HG03066 (cell line): ENCODE results near the gene CTNNBL1.
"Not testable (repeated sequence)": the region's sequence is repeated elsewhere in the genome, so short reads cannot be mapped to it uniquely, and the experiment has no call there.

Source experiments
- ATAC-seq: cut with Tn5 transposase; IDR thresholded peaks from one replicate; pipeline ENCODE4 v1.9.1; 2021; ENCODE audit warnings: low read depth; ENCODE audit not compliant: unreplicated experiment

CTNNBL1 gene

GRCh38 chr20:37677969-37678861 is 15.6 kb upstream of the CTNNBL1 start:
- ATAC-seq, result no peak

DNA sequence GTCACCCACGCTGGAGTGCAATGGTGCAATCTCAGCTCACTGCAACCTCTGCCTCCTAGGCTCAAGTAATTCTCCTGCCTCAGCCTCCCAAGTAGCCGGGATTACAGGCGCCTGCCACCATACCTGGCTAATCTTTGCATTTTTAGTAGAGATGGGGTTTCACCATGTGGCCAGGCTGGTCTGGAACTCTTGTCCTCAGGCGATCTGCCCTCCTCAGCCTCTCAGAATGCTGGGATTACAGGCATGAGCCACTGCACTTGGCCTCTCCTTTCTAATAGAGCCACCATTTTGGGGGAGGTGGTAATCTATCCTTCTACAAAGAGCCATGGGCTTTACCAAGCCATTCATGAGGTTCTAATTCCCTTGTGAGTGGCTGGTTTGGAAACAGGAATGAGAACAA is 14.1 kb upstream of the CTNNBL1 start:
- not testable (repeated sequence) for ATAC-seq

- ATAC-seq, result no peak
Observed at GRCh38 chr20:37680420-37680819, 13.4 kb upstream of the CTNNBL1 start.

- ATAC-seq, result no peak
Observed at GRCh38 chr20:37681384-37682112, 12.3 kb upstream of the CTNNBL1 start.

GRCh38 chr20:37683146-37683545 is 10.7 kb upstream of the CTNNBL1 start:
- ATAC-seq, result not testable (repeated sequence)

- ATAC-seq, result no peak
Observed at GRCh38 chr20:37686762-37687477, 6.9 kb upstream of the CTNNBL1 start.

- ATAC-seq, result no peak
Observed at GRCh38 chr20:37687478-37687805, 6.4 kb upstream of the CTNNBL1 start.

DNA sequence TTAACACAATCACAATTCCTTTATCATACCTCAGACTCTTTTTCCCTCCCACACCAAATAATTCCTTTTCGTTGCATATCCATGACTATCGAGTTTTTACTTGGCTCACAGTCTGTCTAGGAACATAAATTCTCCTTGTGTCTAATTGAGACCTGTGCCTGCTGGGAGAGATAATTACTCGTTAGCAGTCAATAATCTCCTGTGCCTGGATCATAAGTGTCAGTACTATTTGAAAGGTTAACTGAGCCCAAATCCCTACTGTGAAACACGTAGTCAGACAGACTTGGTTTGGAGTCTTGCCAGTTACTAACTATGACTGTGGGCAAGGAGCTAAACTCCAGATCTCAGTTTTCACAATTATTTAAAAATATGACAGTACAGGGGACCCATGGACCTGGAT is 5.7 kb upstream of the CTNNBL1 start:
- ATAC-seq, result no peak

- ATAC-seq, result no peak
Observed at GRCh38 chr20:37690626-37691369, 3.0 kb upstream of the CTNNBL1 start.

GRCh38 chr20:37692459-37693166 is 1.2 kb upstream of the CTNNBL1 start:
- ATAC-seq, result no peak

DNA sequence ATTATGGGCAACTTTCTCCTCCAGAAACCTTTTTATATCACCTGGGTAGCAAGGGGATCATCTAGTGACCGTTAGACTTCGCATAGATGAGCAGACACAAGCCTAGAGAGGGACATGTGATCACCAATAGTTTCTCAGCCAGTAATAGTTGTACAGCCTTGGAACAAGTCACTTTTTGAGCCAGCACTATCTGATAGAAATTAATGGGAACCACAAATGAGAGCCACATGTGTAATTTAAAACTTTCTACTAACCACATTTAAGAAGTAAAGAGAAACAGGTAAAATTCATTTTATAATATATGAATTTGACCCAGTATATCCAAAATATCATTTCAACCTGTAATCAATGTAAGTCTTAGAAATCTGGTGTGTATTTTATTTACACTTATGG is 592 bp upstream of the CTNNBL1 start:
- no peak for ATAC-seq

DNA sequence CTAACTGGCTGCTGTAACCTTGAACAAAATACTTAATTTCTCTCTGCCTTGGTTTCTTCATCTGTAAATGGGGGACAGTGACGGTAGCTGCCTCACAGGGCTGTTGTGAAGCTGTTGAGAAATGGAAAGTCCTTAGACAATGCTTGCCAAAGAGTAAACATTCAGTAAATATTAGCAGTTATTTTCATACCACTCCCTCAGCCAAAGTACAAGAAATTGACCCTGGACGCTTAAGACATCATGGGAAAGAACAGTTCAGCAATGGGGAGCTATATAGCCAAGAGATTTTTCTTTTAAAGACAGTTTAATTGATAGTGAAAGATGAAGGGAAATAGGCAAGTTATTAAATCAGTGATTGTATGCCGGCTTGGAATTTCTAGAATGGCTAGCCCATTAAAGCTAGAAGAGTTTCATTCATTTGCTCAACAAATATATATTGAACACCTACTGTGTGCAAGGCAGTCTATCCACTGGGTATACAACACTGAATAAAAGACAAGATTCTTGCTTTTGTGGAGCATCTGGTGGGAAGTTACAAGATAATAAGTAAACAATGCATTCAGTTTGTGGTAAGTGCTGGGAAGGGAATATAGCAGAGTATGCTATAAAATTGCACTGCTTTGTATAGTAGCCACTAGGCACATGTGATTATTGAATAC is 2.0 kb downstream of the CTNNBL1 start:
- ATAC-seq, result no peak

DNA sequence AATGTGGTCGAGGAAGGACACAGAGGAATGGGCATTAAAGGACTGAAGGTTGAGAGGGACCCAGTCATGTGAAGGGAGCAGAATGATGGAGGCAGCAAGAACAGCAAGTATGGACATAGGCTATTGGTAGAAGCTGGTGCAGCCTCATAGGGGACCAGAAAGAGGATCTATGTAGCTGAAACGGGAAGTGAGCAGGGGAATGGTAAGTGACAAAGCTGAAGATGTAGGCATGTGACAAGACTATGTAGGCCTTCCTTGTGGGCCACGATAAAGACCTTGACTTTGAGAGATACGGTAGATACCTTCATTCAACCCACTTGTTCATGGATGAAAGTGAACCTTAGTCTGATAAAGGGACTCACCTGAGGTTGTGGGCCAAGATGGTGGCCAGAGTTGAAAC is 3.5 kb downstream of the CTNNBL1 start:
- ATAC-seq, result peak; percentile 50

GRCh38 chr20:37699202-37699601 is 5.4 kb downstream of the CTNNBL1 start:
- no peak for ATAC-seq

DNA sequence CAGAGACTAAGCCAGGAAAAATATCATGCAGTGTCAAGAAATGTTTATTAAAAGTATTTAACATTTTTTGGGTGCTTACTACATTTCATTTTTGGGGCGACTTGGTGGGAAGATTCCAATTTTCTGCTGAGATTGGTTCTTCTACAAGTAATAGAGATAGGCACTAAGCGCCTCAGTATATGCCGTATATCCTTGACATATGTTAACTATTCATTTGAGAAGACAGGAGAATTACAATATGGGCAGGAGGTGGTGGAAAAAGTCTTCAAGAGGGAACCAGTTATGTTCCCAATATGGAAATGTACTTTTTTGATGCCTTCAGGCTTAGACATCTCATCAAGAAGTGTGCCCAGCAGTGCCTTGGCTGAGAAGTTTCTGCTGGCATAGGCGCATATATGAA is 6.5 kb downstream of the CTNNBL1 start:
- no peak for ATAC-seq

GRCh38 chr20:37701676-37702075 is 7.8 kb downstream of the CTNNBL1 start:
- not testable (repeated sequence) for ATAC-seq

- no peak for ATAC-seq
Observed at GRCh38 chr20:37702403-37703034, 8.7 kb downstream of the CTNNBL1 start.

- ATAC-seq, result no peak
Observed at GRCh38 chr20:37703035-37703845, 9.4 kb downstream of the CTNNBL1 start.
